ENCODE measurements around the gene ZBTB47.

The ZBTB47 gene

DNA sequence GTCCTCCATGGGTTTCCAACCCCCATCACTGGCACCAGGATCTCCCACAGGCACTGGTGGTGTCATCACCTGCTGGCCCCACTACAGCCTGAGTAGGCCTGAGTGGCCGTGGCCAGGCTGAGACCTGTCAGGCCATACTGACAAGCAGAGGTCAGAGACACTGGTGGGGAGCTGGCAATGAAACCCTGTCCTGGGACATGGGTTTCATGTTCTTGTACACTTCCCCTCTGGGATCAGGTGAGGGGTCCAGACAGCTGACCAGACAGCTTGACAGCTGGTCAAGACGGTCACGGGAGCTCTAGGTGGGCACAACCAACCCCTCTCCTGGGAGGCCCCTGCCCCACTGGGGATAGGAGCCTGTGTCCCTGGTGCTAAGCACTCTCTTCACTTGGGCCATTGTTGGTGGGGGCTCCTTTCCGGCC, 13.1 kb downstream of the ZBTB47 start:
- DNase-seq: no peak

DNA sequence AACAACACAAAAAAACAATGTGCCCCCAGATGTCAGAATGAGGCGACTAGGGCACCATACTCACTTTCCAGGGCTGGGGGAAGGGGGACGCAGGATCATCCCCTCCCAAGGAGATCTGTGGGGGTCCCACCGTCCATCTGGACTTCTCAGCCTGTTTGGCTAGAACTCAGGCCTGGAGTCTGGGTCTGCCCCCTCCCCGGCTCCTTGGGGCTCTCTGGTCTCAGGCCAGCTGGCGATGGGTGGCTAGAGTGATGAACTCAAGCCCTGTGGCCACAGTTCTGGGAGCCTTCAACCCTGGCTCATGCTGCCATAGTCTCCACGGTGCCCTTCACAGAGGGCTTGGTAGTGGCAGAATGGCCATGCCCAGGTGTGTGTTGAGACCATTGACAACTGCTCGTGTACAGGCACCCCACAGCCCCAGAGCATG, 13.6 kb downstream of the ZBTB47 start:
- DNase-seq: no peak

DNA sequence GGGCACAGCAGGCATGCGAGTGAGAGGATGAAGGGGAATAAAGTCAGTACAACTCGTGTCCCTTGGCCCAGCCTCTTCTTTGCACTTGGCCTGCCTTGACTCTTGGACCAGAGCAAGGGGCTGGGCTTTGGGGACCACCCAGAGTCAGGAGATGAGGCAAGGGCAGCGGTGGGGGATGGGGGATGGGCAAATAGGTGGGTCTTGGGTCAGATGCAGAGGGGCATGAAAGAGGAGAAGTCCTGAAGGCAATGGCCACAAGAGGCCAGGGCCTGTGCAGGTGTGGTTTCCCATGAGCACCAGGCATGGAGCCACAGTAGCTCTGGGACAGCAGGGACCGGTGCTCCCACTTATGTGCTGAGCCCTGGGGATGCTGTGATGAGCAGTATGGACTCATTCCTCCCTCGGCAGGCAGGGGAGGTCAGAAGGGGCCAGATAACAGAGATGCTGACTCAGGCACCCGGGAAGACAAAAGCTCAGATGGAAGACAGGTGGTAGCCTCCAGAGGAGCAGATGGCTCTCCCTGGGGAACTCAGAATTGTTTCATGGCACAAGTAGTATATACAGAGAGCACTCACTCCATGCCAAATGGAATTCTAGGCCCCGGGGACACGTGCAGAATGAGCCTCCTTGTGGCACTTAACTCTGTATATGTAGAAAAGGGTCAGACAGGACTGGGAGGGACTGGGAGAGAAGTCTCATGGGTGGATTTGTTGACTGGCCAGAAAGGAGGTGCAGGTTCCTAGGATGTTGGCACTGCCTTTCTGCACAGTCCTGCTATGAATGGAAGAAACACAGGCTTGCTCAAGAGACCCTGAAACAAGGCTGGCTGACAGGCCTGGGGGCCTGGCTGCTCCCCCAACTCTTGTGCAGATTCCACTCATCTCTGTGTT, 14.3 kb downstream of the ZBTB47 start:
- no peak for DNase-seq

DNA sequence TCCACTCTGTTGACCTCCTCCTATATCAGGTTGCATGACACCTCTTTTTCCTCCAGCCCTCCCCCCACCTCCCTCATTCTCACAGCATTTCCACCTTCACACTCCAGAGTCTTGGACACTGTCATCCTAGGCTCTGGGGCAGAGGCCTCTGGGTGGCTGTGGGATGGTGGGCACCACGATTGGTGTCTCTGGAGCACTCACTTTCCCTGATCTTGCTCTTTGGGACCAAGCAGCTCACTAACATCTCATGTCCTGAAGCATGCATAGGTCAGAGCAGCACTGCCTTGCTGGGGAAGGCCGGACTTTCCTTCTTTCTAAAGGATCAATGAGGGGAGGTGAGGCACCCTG, 14.9 kb downstream of the ZBTB47 start:
- no peak for DNase-seq

DNA sequence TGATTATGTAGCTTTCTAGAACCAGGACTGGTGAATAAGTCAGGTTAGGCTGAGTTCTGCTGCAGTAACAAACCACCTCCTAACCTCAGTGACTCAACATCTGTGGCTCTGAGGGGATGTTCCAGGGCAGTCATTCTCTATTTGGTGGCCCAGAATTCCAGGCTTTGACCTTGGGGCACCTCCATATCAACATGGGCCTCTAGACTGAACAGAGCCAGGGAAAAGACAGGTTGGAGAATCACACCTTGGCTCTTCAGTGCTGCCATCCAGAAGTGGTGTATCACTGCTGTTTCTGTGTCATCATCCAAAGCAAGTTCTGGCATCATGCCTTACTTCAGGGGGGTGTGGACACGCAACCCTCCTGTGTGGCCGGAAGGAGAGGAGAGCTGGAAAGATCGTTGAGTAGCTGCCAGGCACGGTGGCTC, 15.3 kb downstream of the ZBTB47 start:
- no peak for DNase-seq

DNA sequence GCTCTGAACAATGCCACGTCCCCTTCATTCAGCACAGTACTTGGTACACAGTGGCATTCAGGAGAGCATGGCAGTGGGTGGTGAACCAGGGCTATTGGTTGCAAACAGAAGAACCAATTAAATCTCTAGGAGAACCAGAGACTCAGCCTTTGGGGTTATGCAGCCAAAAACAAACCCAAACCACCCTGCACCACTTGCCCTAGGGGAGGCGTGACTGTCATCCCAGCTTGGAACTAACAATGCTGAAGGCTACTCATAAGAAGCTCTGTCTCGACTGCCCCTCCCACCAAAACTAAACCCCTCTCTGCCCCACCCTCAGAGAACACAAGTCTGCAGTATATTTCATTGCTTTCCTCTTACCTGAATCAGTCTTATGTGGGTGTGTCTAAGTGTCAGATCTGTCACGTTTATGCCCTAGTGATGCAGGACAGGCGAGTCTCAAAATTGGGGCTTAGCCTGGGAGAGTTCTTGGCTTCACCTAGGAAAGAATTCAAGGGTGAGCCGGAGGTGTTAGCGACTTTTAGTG, 16.6 kb downstream of the ZBTB47 start:
- DNase-seq: no peak

DNA sequence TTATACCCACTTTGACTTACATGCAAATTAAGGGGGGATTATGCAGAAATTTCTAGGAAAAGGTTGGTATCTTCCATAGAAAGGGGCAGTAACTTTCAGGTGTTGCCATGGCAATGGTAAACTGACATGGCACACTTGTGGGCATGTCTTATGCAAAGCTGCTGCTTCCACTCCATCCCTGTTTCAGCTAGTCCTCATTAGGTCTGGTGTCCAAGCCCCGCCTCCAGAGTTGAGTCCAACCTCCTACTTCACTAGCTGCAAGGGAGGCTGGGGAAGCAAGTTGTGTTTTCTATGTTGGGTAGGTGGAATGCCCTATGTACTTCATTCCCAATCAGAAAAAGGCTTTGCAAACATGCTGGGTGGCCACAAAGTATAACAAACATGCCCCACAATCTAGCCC, 17.2 kb downstream of the ZBTB47 start:
- no peak for DNase-seq

DNA sequence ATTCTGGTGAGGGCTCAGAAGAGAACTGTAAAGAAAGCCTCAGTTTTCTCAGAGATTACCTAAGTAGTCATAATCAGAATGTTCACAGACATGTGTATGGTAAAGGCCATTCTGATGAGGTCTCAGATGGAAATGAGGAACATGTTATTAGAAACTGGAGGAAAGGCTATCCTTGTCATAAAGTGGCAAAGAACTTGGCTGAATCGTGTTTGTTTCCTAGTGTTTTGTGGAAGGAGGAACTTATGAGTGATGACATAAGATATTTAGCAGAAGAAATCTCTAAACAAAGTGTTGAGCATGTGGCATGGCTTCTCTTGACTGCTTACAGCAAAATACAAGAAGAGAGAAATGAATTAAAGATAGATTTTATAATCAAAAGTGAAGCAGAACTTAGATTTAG, 19.0 kb downstream of the ZBTB47 start:
- DNase-seq: peak; percentile 37

DNA sequence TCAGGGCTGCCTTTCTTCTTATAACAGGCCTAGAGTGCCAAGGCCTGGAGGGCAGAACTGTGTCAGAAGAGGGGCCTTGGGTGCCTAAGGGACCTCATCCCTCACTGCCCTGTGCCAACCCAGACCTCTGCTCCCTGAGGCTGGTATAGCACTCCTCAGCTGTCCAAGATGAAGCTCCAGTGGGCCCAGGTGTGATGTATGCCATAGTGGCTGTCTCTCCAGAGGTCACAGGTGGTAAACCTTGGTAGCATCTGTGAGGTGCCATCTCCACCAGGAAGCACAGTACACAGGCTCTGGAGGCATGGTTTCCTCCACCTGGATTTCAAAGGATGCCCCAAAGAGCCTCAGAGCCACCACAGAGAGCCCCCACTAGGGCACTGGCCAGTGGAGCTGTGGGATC, 19.6 kb downstream of the ZBTB47 start:
- DNase-seq: no peak

DNA sequence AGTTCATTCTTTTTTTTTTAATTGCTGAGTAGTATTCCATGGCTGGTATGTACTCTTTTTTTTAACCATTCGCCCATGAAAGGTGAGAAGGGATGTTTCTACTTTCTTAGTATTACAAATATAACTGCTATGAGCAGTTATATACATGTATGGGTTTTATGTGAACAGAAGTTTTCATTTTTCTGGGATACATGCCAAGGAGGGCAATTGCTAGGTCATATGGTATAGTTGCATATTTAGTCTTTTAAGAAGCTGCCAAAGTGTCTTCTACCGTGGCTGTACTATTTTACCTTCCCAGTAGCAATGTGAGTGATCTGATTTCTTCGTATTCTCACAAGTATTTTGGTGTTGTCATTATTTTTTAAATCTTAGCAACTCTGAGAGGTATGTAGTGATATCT, 20.6 kb downstream of the ZBTB47 start:
- no peak for DNase-seq

DNA sequence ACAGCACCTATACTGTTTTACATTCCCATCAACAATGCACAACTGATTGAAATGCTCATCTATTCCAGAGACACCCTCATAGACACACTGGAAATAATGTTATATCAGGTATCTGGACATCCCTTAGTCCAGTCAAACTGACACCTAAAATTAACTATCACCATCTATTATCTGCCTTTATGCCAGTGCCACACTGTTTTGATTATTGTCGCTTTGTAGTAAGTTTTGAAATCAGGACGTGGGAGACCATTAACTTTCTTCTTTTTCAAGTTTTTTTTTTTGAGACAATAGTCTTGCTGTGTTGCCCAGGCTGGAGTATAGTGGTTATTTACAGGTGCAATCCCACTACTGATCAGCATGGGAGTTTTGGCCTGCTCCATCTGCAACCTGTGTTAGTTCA, 22.4 kb downstream of the ZBTB47 start:
- no peak for DNase-seq

DNA sequence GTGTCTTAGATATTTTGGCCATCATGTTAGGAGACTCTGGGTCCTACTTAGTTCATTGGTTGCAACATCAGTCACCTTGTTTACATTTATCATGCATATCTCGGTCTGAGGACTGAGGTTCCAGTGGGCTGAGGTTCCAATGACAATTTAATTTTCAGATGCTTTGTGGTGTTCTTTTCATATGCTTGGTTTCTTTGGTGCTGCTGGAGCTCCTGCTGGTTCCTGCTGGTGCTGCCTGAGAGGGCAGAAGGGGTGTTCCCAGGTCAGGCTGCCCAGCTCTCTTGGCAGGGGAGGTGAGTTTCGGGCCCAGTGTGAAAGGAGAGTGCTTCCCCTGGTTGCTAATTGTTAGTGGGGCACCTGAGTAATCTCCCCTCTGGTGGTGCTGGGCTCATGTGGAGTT, 24.9 kb downstream of the ZBTB47 start:
- no peak for DNase-seq

DNA sequence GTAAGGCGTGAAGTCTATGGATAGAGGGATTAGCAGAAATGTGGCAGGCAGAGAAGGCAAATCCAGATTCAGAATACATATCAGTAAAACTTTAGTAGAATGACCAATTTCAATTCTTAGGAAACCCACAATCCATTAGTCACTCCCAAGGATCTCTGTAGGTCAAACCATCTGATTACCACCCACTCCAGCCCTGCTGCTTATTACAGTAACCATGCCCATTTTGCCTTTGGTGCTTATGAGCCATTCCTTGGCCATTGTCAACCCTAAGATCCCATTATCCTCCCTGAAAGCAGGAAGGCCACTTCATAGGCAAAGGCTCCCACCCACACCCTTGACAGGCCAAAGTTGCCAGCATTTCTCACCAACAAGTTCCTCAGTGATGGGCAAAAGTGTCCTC, 26.8 kb downstream of the ZBTB47 start:
- no peak for DNase-seq

DNA sequence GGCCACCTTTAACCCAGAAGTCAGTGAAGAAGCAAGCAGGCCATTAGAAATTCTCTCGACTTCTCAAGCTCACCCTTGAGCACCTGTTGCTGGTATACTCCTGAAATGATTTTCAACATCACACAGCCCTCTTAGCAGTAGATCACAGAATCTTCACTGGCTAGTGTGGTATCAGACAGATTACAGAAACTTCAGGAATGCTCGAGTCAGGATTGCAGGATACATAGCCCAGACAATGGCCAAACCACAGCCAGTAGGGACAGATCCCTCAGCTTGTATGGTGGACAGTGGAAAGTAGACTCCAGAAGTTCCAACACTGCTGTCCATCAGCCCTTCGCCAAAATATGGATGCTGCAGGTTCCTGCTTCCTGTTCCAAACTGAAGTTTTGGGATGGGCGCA, 27.3 kb downstream of the ZBTB47 start:
- no peak for DNase-seq

DNA sequence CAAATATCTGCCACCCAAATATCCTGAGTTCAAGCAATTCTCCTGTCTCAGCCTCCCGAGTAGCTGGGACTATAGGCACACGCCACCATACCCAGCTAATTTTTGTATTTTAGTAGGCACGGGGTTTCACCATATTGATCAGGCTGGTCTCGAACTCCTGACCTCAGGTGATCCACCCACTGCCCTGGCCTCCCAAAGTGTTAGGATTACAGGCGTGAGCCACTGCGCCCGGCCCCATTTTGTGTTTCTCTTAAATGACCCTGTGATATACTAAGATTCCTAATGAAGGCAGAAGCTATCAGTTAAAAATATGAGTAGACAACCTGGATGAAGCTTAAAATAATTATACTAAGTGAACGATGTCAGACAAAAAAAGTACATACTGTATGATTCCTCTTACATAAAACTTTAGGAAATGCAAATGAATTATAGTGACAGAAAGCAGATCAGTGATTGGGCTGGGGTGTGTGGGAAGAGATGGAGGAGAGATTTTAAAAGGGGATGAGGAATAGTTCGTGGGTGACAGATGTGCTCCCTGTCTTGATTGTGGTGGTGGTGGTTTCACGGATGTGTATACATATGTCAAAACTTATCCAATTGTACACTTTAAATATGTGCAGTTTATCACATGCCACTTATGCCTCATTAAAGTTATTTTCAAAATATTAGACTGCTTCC, 28.0 kb downstream of the ZBTB47 start:
- no peak for DNase-seq

DNA sequence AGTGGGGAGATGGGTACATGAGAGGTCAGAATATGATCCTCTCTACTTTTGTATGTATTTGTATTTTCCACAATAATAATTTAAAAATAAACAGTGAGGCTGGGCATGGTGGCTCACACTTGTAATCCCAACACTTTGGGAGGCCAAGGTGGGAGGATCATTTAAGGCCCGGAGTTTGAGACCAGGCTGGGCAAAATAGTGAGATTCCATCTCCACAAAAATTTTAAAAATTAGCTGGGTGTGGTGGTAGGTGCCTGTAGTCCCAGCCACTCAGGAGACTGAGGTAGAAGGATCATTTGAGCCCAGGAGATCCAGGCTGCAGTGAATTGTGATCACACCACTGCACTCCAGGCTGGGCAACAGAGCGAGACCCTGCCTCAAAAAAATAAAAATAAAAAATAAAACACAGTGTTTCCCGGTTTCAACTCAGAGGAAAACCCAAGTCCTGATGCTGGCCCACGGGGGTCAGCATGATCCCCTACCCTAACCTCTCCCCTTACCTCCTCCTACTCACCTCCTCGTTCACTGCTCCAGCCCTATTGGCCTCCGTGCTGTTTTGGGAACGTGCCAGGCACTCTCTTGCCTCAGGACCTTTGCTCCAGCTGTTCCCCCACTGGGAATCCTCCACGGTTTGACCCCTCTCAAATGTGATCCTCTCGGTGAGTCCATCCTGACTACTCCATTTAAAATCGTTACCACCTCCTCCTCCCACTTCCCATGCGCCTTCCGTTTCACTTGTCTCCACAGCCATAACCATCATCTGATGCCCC, 29.0 kb downstream of the ZBTB47 start:
- no peak for DNase-seq

DNA sequence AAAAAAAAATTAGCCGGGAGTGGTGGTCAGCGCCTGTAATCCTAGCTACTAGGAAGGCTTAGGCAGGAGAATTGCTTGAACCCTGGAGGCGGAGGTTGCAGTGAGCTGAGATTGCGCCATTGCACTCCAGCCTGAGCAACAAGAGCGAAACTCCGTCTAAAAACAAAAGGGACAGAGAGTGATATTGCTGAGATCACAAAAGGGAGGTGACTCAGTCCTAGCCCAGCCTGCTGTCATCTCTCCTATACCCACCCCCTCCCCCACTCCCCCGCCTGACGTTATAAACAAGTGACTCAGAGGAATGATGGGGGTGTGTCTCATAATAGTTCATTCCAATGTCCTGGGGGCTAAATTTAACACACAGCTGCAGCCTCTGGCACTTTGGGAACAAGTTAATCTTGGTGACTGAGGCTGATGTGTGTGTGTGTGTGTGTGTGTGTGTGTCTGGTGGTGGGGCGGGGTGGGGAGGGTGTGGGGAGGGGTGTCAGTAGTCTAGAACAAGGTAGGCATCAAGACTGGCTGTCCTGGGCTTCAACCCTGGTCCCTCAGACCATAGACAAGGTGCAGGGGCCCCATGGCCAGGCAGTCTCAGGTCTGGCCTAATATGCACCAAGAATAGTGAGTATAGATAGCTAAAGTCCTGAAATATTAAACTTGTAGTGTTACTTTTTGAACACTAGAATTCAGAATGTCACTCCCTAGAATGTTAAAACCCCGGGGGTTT, 30.5 kb downstream of the ZBTB47 start:
- peak; percentile 95 for DNase-seq

DNA sequence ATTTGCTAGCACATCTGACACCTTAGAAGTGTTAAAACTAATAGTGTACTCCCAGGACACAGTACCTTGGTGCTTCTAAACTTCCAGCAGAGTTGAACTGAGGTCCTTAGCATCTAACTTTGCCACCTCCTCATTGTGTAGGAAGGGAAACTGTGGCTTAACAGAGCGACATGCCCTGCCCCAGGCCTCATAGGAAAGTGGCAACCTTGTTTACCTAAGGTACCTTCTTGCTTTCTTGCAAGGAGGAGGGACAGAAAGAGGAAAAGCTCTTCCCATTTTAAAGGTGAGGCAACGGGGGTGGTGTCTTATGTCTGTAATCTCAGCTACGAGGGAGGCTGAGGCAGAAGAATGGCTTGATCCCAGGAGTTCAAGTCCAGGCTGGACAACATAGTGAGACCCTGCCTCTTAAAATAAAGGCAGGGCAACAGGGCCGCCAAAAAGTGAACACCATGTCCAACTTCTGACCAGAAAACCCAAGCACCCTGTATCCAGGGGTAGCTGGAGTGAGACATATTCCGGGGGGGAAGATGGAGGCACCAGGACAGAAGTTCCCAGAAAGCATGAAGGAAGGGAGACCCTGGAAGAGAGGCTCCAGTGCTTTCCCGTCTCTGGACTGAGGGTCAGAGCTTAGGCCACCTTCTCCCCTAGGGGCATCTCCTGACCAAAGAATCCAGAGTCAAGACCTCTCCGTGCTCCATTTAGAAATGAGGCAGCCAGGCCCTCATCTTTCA, 31.3 kb downstream of the ZBTB47 start:
- DNase-seq: no peak

DNA sequence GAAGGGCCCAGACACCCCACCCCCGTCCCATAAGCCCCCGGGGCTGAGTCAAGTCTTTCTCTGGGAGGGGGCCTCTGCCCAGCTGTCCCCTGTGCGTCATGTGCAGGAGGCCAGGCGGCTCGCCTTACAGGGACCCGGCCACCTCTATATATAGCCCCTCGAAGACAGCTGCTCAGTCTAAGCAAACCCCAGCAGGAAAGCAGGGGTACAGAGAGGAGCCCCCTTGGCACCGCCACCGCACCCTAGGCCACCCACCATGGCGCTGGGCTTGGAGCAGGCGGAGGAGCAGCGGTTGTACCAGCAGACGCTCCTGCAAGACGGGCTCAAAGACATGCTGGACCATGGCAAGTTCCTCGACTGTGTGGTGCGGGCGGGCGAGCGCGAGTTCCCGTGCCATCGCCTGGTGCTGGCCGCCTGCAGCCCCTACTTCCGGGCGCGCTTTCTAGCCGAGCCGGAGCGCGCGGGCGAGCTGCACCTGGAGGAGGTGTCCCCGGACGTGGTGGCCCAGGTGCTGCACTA, 31.9 kb downstream of the ZBTB47 start, which contains the start of gene KLHL40:
KLHL40 (plus strand) TSS at position 175 of the 519 bp plus-strand sequence; CDS start at position 257, 82 bp downstream.
- no peak for DNase-seq

DNA sequence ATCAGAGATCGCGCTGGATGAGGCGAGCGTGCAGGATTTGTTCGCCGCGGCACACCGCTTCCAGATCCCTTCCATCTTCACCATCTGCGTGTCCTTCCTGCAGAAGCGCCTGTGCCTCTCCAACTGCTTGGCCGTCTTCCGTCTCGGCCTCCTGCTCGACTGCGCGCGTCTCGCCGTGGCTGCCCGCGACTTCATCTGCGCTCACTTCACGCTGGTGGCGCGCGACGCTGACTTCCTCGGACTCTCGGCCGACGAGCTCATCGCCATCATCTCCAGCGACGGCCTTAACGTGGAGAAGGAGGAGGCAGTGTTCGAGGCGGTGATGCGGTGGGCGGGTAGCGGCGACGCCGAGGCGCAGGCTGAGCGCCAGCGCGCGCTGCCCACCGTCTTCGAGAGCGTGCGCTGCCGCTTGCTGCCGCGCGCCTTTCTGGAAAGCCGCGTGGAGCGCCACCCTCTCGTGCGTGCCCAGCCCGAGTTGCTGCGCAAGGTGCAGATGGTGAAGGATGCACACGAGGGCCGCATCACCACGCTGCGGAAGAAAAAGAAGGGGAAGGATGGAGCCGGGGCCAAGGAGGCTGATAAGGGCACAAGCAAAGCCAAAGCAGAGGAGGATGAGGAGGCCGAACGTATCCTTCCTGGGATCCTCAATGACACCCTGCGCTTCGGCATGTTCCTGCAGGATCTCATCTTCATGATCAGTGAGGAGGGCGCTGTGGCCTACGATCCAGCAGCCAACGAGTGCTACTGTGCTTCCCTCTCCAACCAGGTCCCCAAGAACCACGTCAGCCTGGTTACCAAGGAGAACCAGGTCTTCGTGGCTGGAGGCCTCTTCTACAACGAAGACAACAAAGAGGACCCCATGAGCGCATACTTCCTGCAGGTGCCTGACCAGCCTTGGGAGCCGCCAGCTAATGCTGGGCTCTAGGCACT, 32.7 kb downstream of the ZBTB47 start:
- no peak for DNase-seq
